ENCODE measurements around the gene MVD. TPM values are rescaled to one million over a fixed set of nuclear protein-coding genes. Genes with fewer than 3 reads are reported as not detected.

MVD gene
- total and polyA plus RNA-seq, 4 experiments from 2014 or later, result 15.6 to 57.0 (median 35.9) TPM

DNA sequence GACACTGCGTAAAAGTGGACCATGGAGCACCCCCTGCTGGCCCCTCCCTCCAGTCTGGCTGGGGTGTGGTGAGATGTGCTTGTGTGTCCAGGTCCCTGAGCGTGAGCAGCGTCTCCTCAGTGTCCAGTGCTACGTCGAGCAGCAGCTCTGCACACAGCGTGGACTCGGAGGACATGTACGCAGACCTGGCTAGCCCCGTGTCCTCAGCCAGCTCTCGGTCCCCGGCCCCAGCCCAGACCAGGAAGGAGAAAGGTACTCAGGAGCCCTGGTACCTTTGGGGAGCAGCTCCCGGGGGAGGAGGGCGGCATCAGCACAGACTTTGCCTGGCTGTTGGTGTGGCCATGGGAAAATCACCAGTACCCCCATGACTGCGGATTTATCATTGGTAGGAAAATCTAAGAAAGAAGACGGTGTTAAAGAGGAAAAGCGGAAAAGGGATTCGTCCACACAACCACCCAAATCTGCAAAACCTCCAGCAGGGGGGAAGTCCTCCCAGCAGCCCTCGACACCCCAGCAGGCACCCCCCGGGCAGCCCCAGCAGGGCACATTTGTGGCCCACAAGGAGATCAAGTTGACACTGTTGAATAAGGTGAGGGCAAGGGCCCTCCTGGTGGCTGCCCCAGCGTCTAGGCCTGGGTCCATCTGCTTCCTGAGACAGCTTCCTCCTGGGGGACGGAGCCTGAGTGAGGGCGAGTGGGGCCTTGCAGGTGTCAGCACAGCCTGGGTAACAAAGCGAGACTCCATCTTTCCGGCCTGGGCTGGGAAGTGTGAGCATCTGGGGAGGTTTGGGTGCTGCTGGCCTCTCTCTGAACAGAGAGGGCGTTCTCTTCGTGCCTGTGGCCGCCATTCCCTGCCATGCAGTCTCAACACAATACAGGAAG is 35.1 kb downstream of the MVD start:
- no peaks in the 10 kb centered on the region for H3K27me3 ChIP-seq (ENCODE audit: insufficient read depth, low read length)
- ChIA-PET CTCF (ENCODE audit: partially characterized antibody) (no interaction called here), POLR2A (ENCODE audit: partially characterized antibody) (no interaction called here)
- H3K27ac Mint-ChIP-seq, result peak overlapping the region in 2 of 7 donors; percentile 9 to 47
- H3K27me3 Mint-ChIP-seq, result no peaks in the 10 kb centered on the region
- no peaks in the 10 kb centered on the region for H3K9me3 ChIP-seq (ENCODE audit: control insufficient read depth in 1 of 2, low read length in 2 of 2)
- H3K27ac ChIP-seq (ENCODE audit: low read depth, low read length), result no peak overlapping the region
- DNase-seq, result peak in 1 of 5 donors; percentile 32
- intact Hi-C loops (cut with micrococcal nuclease), result no loop called here
- peaks cover 25 to 54% of the 10 kb centered on the region in 2 donors for H3K36me3 Mint-ChIP-seq
- H3K4me1 ChIP-seq (ENCODE audit: insufficient read depth, low read length), result no peaks in the 10 kb centered on the region
- no peak overlapping the region for H3K4me3 Mint-ChIP-seq
- H3K4me1 Mint-ChIP-seq, result peaks cover 0 to 14% (median 3%) of the 10 kb centered on the region in 4 donors
- H3K36me3 ChIP-seq (ENCODE audit: insufficient read depth, low read length), result peaks cover 36% of the 10 kb centered on the region
- H3K9me3 Mint-ChIP-seq, result no peaks in the 10 kb centered on the region
- no peak overlapping the region for H3K4me3 ChIP-seq (ENCODE audit: low read length in 2 of 2)

GRCh38 chr16:88626646-88627045 is 36.2 kb downstream of the MVD start:
- ChIA-PET CTCF (ENCODE audit: partially characterized antibody) (no interaction called here), POLR2A (ENCODE audit: partially characterized antibody) (no interaction called here)
- Histone ChIP-seq H3K9me3 (ENCODE audit: control insufficient read depth in 1 of 2, low read length in 2 of 2) (no peaks in the 10 kb centered on the region), H3K27me3 (ENCODE audit: insufficient read depth, low read length) (no peaks in the 10 kb centered on the region), H3K4me3 (ENCODE audit: low read length in 2 of 2) (no peak overlapping the region), H3K36me3 (ENCODE audit: insufficient read depth, low read length) (peaks cover 47% of the 10 kb centered on the region), H3K4me1 (ENCODE audit: insufficient read depth, low read length) (peaks cover 7% of the 10 kb centered on the region), H3K27ac (ENCODE audit: low read depth, low read length) (no peak overlapping the region)
- Mint-ChIP-seq H3K4me3 (peak overlapping the region in 1 of 8 donors; percentile 26), H3K27ac (peak overlapping the region in 5 of 7 donors; percentile 6 to 90 (median 35)), H3K9me3 (no peaks in the 10 kb centered on the region), H3K36me3 (peaks cover 30 to 54% of the 10 kb centered on the region in 2 donors), H3K4me1 (peaks cover 0 to 16% (median 3%) of the 10 kb centered on the region in 4 donors), H3K27me3 (no peaks in the 10 kb centered on the region)
- intact Hi-C loops (cut with micrococcal nuclease), result no loop called here
- peak in 1 of 5 donors; percentile 24 for DNase-seq

- peaks cover 47% of the 10 kb centered on the region for H3K36me3 ChIP-seq (ENCODE audit: insufficient read depth, low read length)
- H3K36me3 Mint-ChIP-seq, result peaks cover 26 to 51% of the 10 kb centered on the region in 2 donors
- no peaks in the 10 kb centered on the region for H3K27me3 Mint-ChIP-seq
- H3K4me1 Mint-ChIP-seq, result peaks cover 5 to 26% (median 10%) of the 10 kb centered on the region in 4 donors
- H3K4me3 ChIP-seq (ENCODE audit: low read length in 2 of 2), result no peak overlapping the region
- H3K27ac Mint-ChIP-seq, result peak overlapping the region in 4 of 7 donors; percentile 15 to 80 (median 54)
- no peak overlapping the region for H3K4me3 Mint-ChIP-seq
- H3K9me3 Mint-ChIP-seq, result no peaks in the 10 kb centered on the region
- H3K9me3 ChIP-seq (ENCODE audit: control insufficient read depth in 1 of 2, low read length in 2 of 2), result no peaks in the 10 kb centered on the region
- ChIA-PET POLR2A (ENCODE audit: partially characterized antibody) (interaction anchor here (1.3 to 2.2 kb wide), 2 partner anchors 8 to 12 kb away, joined by 3 to 6 read pairs; no protein-coding TSS in a partner anchor), CTCF (ENCODE audit: partially characterized antibody) (no interaction called here)
- peaks cover 20% of the 10 kb centered on the region for H3K4me1 ChIP-seq (ENCODE audit: insufficient read depth, low read length)
- DNase-seq, result peak in 1 of 5 donors; percentile 32
- no peak overlapping the region for H3K27ac ChIP-seq (ENCODE audit: low read depth, low read length)
- intact Hi-C loops (cut with micrococcal nuclease), result no loop called here
- H3K27me3 ChIP-seq (ENCODE audit: insufficient read depth, low read length), result no peaks in the 10 kb centered on the region
Observed at GRCh38 chr16:88624977-88625576, 37.8 kb downstream of the MVD start.

DNA sequence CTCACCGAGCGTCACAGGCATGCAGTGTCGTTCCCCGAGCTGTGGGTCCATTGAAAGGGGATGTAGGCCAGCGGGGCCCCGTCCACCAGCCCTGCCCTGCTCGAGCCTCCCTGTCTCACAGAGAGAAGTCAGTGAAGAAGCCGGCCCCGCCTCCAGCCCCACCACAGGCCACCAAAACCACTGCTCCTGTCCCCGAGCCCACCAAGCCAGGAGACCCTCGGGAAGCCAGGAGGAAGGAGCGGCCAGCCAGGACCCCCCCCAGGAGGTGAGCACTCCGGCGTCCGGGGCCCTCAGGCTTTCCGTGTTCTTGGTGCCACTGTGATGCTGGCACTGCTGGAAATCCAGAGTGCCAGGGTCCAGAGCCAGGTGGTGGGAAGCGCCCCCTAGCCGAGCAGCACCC is 38.4 kb downstream of the MVD start:
- Histone ChIP-seq H3K4me1 (ENCODE audit: insufficient read depth, low read length) (peaks cover 26% of the 10 kb centered on the region), H3K4me3 (ENCODE audit: low read length in 2 of 2) (no peak overlapping the region), H3K9me3 (ENCODE audit: control insufficient read depth in 1 of 2, low read length in 2 of 2) (no peaks in the 10 kb centered on the region), H3K36me3 (ENCODE audit: insufficient read depth, low read length) (peaks cover 41% of the 10 kb centered on the region), H3K27ac (ENCODE audit: low read depth, low read length) (no peak overlapping the region), H3K27me3 (ENCODE audit: insufficient read depth, low read length) (no peaks in the 10 kb centered on the region)
- POLR2A ChIA-PET (ENCODE audit: partially characterized antibody), result interaction anchor here (1.3 to 2.2 kb wide), 2 partner anchors 9 to 13 kb away, joined by 3 to 6 read pairs; no protein-coding TSS in a partner anchor
- Mint-ChIP-seq H3K9me3 (peaks cover 0 to 2% (median 0%) of the 10 kb centered on the region in 8 donors), H3K36me3 (peaks cover 32 to 53% of the 10 kb centered on the region in 2 donors), H3K27me3 (peaks cover 0 to 1% of the 10 kb centered on the region in 2 donors), H3K27ac (peak overlapping the region in 1 of 7 donors; percentile 70), H3K4me1 (peaks cover 11 to 32% (median 16%) of the 10 kb centered on the region in 4 donors), H3K4me3 (no peak overlapping the region)
- intact Hi-C loops (cut with micrococcal nuclease), result no loop called here
- peak in 1 of 5 donors; percentile 29 for DNase-seq
- CTCF ChIA-PET (ENCODE audit: partially characterized antibody), result no interaction called here

DNA sequence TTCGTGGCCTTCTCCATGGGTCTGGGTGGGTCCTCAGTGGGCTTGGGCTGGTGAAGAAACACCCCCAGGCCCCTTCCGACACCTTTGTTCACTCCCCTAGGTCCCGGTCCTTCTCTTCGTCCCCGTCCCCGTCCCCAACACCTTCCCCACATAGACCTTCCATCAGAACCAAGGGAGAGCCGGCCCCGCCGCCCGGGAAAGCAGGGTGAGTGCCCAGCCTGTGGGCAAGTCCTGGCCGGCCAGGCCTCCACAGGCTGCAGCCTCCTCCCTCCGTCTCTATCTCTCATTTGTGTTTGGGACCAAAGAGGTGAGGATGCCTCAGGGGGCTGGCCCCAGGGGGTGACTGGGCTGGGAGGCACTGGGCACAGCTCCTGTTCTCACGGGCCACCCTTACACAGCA is 39.0 kb downstream of the MVD start:
- Histone ChIP-seq H3K27me3 (ENCODE audit: insufficient read depth, low read length) (no peaks in the 10 kb centered on the region), H3K36me3 (ENCODE audit: insufficient read depth, low read length) (peaks cover 40% of the 10 kb centered on the region), H3K9me3 (ENCODE audit: control insufficient read depth in 1 of 2, low read length in 2 of 2) (no peaks in the 10 kb centered on the region), H3K27ac (ENCODE audit: low read depth, low read length) (no peak overlapping the region), H3K4me1 (ENCODE audit: insufficient read depth, low read length) (peaks cover 32% of the 10 kb centered on the region), H3K4me3 (ENCODE audit: low read length in 2 of 2) (no peak overlapping the region)
- peaks cover 32 to 55% of the 10 kb centered on the region in 2 donors for H3K36me3 Mint-ChIP-seq
- peaks cover 0 to 2% (median 0%) of the 10 kb centered on the region in 8 donors for H3K9me3 Mint-ChIP-seq
- DNase-seq, result peak in 1 of 5 donors; percentile 23
- intact Hi-C loops (cut with micrococcal nuclease), result no loop called here
- H3K27me3 Mint-ChIP-seq, result peaks cover 0 to 1% of the 10 kb centered on the region in 2 donors
- peaks cover 14 to 38% (median 21%) of the 10 kb centered on the region in 4 donors for H3K4me1 Mint-ChIP-seq
- no peak overlapping the region for H3K4me3 Mint-ChIP-seq
- peak overlapping the region in 4 of 7 donors; percentile 22 to 84 (median 67) for H3K27ac Mint-ChIP-seq
- ChIA-PET CTCF (ENCODE audit: partially characterized antibody) (no interaction called here), POLR2A (ENCODE audit: partially characterized antibody) (interaction anchor here (2.2 kb wide), 1 partner anchor 9 kb away, joined by 6 read pairs; no protein-coding TSS in a partner anchor)

DNA sequence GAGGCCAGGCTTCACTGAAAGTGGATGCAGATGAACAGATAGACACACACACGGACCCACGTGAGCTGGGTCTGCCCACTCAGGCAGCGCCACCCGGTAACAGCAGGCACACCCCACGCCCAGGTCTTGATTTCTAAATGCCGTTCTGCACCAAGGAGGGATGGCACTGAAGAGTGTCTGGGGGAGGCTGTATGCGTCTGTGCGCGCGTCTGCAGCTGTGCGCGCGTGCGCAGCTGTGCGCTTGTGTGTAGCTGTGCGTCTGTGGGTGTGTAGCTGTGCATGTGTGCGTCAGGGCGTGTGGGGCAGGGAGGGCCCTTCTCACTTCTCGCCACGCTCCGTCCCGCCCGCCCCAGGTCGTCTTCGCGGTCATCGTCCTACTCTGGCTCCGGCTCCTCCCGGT is 40.0 kb downstream of the MVD start:
- CTCF ChIA-PET (ENCODE audit: partially characterized antibody), result no interaction called here

More for the DNA sequence above, 40.0 kb downstream of the MVD start:
- Histone ChIP-seq H3K4me3 (ENCODE audit: low read length in 2 of 2) (no peak overlapping the region), H3K9me3 (ENCODE audit: control insufficient read depth in 1 of 2, low read length in 2 of 2) (no peaks in the 10 kb centered on the region), H3K27ac (ENCODE audit: low read depth, low read length) (no peak overlapping the region), H3K36me3 (ENCODE audit: insufficient read depth, low read length) (peaks cover 48% of the 10 kb centered on the region), H3K27me3 (ENCODE audit: insufficient read depth, low read length) (no peaks in the 10 kb centered on the region), H3K4me1 (ENCODE audit: insufficient read depth, low read length) (peaks cover 42% of the 10 kb centered on the region)
- DNase-seq, result peak in 1 of 5 donors; percentile 35
- H3K27me3 Mint-ChIP-seq, result peaks cover 0 to 1% of the 10 kb centered on the region in 2 donors
- H3K9me3 Mint-ChIP-seq, result peaks cover 0 to 2% (median 0%) of the 10 kb centered on the region in 8 donors
- H3K27ac Mint-ChIP-seq, result peak overlapping the region; percentile 8 to 88 (median 75)
- H3K36me3 Mint-ChIP-seq, result peaks cover 32 to 54% of the 10 kb centered on the region in 2 donors
- peak overlapping the region in 1 of 8 donors; percentile 59 for H3K4me3 Mint-ChIP-seq
- POLR2A ChIA-PET (ENCODE audit: partially characterized antibody), result interaction anchor here (1.0 to 1.4 kb wide), 2 partner anchors 11 to 17 kb away, joined by 4 read pairs; no protein-coding TSS in a partner anchor
- intact Hi-C loops (cut with micrococcal nuclease), result no loop called here
- H3K4me1 Mint-ChIP-seq, result peaks cover 14 to 48% (median 26%) of the 10 kb centered on the region in 4 donors
